Stimulated activated CD4-positive, alpha-beta T cell treated with anti-CD3 and anti-CD28 coated beads, Interleukin-2, amount 100 ng/mL, for 4 hours (primary cell): Measurements from ENCODE around the gene RTN1.

Experiments
- DNase-seq: peaks from one replicate; pipeline ENCODE4 v3.0.0-alpha.2; 2020; ENCODE audit warnings: low read depth

The RTN1 gene

GRCh38 chr14:59788176-59788575 lies 82.4 kb downstream of the RTN1 start:
- no peak for DNase-seq

DNA sequence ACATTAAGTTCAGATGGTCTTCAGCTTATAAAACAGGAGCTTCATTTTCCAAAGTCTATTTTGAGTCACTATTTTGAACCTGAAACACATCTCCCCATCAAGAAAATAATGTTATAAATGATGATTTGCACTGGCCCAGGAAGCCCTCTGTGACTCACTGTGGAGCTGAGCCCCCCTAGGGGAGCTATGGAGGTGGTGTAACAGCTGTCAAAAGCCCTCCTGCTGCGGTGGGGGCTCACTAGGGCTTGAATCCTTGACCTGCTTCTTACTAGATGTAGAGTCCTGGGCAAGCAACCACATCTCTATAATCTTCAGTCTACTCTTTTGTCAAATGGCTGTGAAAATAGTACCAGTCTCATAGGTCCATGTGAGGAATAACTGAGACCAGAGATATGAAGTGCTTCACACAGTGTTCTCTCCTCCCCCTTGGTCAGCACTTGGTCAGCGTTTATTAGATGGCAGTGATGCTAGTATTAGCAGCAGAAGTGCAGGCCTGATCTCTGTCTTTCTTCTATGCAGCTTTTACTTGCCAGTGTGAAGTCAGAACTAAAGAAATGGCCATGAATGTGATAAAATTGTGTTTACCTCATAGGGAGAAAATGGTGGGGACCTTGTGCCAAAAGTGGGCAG lies 83.4 kb downstream of the RTN1 start:
- no peak for DNase-seq

DNA sequence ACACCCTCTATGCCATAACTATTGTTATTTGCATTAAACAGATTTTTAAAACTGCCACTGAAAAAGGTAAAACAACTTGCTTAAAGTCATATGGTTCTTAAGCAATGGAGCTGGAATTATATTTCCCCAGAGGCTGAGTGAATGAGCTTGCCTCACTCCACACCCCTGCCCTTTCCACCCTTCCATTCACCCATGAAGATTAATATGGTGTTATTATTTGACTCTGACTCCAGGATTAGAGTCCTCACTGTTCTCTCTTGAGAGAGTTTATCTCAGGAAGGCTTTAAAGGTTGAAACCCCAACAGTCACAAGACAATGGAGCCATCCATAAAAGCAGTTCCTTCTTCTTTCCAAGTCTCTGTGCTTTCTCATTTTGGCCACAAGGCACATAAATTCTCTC lies 84.9 kb downstream of the RTN1 start:
- DNase-seq = no peak

- no peak for DNase-seq
Measured at GRCh38 chr14:59782760-59783159, 87.8 kb downstream of the RTN1 start.

- DNase-seq = no peak
Measured at GRCh38 chr14:59777006-59777579, 93.5 kb downstream of the RTN1 start.

- DNase-seq = no peak
Measured at GRCh38 chr14:59776468-59776867, 94.1 kb downstream of the RTN1 start.

GRCh38 chr14:59772233-59772632 lies 98.3 kb downstream of the RTN1 start:
- DNase-seq = no peak

DNA sequence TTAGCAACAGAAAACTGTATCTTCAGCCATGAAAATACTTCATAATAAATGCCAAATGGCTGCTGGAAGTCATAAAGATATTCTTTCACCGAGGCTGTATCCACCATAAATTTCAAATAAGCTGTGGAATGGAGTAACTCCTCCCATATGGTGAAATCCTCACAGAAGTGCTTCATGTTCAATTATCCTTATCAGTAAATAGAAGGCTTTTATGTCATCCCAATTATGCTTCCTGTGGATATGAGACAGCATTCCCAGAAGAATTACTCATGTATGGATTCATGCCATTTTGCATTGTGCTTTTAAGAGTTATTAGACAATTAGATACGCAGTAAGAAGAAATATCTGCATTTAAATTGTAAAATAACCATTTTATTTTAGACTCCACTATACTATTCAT lies 99.0 kb downstream of the RTN1 start:
- DNase-seq = no peak

DNA sequence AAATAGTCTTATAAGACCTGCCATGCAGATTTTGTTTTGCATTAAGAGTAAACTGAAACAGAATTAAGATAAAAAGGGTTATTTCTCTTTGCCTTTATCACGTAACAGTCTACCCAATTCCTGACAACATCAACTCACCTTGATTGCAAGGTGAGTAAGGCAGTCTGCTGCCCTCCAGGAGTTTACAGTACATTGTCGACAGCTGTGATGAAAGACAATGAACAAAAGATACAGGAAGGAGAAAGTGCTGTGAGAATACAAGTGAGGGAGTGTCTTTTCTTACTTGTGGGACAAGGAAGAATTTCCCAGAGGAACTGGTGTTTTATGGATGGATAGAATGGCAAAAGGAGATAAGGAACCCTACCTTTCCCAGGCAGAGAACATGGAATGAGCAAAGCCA lies 101.0 kb downstream of the RTN1 start:
- no peak for DNase-seq

GRCh38 chr14:59768855-59769375 lies 101.7 kb downstream of the RTN1 start:
- DNase-seq = no peak

DNA sequence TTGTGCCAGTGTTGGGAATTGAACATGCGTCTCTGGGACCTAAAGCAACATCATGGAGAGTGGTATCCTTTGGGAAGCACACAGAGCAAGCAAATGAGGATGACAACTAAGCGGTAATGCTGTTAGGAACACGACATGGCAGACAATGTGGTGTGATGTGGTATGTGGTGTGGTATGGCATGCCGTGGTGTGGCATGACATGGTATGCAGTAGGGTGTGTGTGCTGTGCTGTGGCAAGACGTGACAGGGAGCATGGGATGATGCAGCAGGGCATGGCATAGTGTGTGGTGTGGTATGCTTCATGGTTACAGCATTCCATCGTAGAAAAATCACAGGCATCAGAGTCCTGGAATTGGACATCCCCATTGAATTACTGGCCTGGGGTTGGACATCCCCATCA lies 108.7 kb downstream of the RTN1 start:
- no peak for DNase-seq

DNA sequence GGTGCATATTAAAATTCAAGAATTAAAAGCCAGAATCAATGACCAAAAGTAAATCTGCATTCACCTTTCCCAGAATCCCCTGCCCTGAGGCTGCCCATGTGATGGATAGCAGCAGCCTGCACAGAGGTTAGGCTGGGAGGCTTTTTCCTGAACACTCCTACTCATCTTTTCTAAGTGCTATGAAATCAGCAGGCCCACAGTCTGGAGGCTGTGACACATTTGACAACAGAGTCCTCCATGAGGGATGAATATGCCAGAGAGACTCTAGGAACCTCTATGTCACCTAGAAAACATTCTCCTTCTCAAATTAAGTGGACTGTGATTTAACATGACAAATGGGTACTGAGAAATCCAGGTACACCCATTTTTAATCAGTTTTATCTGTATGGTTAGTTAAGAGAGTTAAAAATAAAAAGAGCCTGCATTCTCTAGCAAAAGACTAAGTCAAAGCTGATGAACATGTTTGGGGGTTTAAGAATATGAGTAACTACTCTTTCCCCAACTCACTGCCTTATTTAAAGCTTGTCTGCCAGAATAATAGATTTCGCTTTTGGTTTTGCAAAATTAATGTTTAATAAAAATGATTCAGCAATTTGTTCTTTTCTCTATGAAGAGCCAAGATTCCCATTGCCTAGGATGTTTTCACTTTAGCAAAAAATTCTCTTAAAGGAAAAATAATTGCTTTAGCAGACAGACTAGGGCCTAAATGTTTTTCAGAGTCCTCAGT lies 115.0 kb downstream of the RTN1 start:
- DNase-seq = no peak

DNA sequence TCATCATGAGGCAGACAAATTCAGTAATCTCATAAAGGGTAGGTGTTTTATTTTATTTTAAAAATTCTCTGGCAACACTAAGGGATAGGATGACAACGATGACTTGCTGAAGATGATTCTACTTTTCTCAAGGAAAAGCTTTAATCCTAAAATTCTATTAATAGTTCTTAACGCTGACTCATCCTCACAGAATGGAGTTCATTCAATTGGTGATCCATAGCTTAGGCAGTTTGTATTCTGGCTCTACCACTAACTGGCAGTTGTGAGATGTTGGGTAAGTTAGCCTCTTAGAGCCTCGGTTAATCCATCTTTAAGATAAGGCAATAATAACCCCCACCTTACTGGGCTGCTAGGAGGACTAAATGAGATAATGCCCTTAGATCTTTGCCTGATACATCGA lies 116.3 kb downstream of the RTN1 start:
- DNase-seq = no peak

DNA sequence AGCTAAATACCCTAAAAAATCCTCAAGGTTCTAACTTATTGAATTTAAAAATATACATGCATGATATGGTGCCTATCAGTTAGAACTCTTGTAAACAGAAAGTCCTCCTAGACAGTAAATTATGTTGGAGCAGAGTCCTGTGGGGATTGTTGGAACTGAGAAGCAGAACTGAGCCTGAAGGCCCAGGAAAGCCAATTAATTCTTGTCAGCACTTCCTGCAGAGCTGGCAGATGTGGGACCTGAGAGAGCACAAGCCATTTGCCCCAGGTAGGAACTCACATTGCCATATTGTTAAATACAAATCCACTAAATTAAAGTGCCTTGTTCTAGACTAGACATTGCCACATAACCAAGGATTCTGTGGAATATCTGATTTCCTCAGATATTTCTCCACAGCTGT lies 117.1 kb downstream of the RTN1 start:
- no peak for DNase-seq

GRCh38 chr14:59751578-59751977 lies 119.0 kb downstream of the RTN1 start:
- DNase-seq = no peak

DNA sequence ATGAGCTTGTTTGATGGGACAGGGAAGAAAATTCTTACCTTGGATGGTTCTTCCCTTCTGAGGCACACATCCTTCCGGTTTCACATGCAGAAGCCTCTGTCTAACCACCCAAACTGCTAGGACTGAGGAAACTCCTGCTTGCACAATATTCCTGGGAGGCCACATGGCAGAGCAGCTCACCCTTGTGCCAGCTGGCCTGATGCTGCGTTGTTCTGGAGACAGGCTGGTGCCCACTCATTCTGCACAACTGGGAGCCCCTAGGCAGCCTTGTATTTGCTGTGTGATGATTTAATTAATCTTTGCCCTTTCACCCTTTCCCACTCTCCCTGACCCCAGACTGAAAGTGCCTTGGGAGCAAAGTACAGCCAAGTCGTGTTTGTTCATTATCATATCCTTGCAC lies 130.8 kb downstream of the RTN1 start:
- no peak for DNase-seq

DNA sequence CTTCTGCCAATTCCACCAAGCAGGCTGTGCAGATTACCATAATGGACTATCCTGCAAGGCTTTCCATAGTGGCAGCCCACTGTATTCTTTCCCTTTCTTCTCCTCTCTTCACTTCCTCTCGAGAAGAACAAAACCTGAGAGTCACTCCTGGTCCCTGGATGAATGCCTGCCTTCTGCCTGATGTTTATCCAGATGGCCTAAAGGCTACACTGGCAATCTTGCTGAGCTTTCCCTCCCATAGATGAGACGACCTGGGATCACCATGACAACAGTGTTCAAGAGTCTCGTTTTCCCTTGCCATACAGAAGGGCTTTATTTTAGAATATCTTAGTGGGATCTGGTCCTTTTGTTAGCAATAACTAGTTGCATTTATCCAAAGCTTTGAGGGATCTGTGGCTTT lies 142.3 kb downstream of the RTN1 start:
- DNase-seq = no peak

GRCh38 chr14:59727073-59727661 lies 143.4 kb downstream of the RTN1 start:
- no peak for DNase-seq

GRCh38 chr14:59711080-59711479 lies 159.5 kb downstream of the RTN1 start:
- no peak for DNase-seq

DNA sequence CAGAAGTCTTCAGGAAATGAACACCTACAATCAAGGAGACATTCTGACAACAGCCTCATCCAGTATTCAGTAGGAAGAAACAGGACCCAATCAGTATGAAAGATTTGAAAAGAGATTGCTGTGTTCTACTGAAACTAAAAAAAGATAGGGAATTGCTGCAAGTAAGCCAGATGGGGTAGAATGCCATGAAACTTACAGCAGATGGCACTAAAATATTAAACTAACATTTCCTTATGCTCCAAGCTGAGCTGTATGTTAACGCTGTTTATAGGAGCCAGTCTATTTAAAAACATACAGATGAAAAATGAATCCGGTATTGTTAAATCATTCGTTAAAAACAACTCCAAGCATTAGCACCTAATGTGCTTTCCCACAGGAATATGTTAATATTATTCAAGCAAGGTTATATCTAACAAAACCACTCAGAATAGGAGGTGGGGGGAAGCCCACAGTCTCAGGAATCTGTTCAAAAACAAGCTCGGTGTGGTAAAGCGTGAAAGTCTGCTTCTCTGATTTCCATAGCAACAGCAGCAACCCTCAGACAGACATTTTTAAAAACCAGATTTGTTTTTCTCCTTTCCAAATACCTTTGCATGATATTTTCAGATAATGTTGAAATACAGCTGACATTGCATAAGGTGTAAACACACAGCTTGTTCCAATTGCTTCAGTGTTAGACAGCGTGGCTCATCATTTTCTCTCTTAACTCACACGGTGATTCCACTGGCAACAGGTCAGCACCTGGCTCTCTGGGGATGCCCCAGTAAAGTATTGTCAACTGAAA lies 162.6 kb downstream of the RTN1 start:
- DNase-seq = no peak

GRCh38 chr14:59705866-59706265 lies 164.7 kb downstream of the RTN1 start:
- no peak for DNase-seq

- DNase-seq = no peak
Measured at GRCh38 chr14:59705245-59705644, 165.3 kb downstream of the RTN1 start.
